Posterior cingulate gyrus (tissue), 11 donors: Measurements from ENCODE around the gene LIPI.
"Not testable (repeated sequence)": the region's sequence is repeated elsewhere in the genome, so short reads cannot be mapped to it uniquely, and the experiment has no call there.

Source experiments
- DNase-seq, 10 donors: peaks; one replicate each; pipeline versions ENCODE4 v3.0.0 to v3.0.0-alpha.2; 2020 to 2021; ENCODE audit warnings: mixed read lengths in 3 of 10
- intact Hi-C: fragments of 100-400 bp; cut with DNase I; formaldehyde crosslinking; loops from one replicate; pipeline ENCODE4 v1.15.1; 2023

The LIPI gene

GRCh38 chr21:14076143-14076806, 134.5 kb downstream of the LIPI start:
- DNase-seq = no peak
- intact Hi-C loops = no loop called here

DNA sequence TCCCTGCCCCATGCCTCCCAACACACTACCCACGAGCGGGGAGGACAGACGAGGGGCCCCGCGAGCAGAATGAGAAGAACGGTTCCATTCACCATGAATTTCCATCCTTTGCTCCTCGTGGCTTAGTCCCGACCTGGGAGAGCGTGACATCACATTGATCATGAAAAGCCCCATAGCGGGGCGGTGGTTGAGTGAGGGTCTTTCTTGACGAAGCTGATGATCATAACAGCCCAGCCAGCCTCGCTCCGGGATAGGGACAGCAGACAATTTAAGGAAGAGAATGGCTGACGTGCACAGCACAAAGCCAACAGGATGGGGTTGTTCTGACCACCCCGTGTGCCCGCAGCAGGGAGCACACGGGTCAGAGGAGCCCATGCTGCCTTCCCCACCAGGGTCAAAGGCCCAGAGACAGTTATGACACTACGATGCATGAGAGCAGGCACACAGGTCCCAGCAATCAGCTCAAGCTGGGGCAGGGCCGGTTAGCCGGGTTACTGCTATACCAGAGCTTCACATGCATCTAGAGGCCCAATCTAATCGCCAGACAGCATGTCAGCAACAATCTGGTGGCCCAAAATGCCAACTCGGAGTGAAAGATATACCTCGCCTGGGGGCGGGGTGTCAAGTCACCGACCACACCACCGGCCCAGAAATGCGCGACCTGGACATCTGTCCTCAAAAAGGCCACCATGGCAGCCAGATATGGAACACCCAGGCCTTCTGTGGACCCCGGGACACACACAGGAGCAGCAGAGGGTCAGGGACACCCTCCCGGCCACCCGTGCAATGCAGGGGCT, 135.2 kb downstream of the LIPI start:
- intact Hi-C loops = no loop called here
- no peak for DNase-seq

DNA sequence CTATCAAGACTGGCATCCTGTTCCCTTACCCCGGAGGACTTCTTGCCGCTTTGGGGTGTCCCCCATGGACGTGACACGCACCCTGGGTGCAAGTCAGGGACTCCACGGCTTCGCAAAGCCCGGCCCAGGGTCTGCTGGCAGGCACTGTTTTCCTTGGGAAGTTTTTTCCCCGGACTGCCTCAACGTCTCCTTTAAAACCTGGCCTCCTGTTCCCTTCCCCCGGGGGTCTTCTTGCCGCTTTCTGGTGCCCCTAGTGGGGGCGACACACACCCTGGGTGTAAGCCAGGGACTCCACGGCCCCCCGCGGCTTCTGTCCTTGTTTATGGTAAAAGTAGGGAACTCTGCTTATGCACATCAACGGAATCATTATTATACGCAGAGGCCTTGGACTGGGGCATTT, 136.6 kb downstream of the LIPI start:
- intact Hi-C loops = no loop called here
- no peak for DNase-seq

DNA sequence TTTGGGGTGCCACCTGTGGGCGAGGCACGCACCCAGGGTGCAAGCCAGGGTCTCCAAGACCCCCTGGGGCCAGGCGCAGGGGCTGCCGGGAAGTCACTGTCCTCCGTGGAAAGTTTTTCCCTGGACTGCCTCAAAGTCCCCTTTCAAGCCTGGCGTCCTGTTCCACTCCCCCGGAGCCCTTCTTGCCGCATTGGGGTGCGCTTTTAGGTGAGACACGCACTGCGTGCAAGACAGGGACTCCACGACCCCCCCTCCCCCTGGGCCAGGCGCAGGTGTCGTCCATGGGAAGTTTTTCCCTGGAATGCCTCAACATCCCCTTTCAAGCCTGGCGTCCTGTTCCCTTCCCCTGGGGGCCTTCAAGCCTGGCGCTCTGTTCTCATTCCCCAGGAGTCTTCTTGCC, 137.1 kb downstream of the LIPI start:
- no peak for DNase-seq
- intact Hi-C loops = no loop called here

- intact Hi-C loops = no loop called here
- DNase-seq = peak in 1 of 10 donors; percentile 77
Measured at GRCh38 chr21:14072761-14073535, 137.8 kb downstream of the LIPI start.

GRCh38 chr21:14071902-14072734, 138.6 kb downstream of the LIPI start:
- intact Hi-C loops = no loop called here
- DNase-seq = peak in 2 of 10 donors; percentile 62 to 82

DNA sequence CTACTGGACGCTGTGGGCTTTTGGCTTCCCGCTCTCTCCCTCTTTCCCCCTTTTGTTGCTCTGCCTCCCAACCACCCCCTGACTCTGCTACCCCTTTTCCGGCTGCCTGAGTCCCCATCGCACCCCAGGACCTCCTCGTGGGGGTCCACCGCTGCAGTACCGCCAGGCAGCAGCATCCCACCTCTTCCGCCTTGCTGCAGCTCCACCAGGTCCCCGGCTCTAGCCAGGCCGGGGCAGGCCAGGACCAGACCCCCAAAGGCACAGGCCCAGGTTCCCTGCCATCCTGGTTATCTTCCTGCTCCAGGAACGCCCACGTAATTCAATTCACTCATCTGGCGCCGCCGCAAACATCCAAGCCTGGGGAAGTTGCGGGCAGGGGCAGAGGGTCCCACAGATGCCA, 139.8 kb downstream of the LIPI start:
- intact Hi-C loops = no loop called here
- peak in 2 of 10 donors; percentile 21 to 70 for DNase-seq

DNA sequence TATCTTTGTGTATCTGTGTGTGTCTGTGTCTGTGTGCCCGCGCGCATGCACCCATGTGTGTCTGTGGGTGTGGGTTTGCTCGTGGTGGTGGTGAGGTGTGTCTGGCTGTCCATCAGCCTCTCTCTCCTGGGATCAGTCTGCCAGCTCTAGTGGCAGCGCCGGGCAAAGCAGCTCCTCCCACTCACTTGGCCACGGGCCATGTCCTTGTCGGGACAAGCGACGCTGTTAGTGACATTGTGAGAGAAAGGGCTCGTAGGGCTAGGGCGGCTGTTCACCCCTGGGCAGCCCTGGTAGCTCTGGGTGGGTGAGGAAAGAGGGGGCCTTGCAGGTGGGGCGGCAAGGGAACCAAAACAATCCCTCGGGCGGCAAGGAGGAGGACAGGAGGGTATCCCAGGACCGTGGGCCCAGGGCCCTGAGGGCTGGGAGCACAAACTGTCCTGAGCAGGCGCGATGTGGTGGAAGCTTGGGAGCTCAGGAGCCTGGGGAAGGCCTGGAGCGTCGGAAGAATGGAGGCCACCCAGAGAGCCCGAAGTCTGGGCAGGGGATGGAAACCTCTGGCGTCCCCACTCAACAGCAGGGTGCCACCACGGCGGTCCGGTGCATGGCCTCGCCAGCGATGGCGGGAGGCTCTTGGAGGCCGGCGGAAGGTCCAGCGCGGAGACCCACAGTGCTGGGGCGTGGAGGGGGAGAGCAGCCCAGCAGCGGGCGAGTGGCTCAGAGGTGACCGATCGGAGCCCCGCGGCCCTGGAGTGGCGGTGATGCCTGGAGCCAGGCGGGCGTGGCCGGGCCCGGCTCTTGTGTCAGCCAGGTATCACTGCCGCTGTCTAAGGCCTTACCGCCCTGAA, 140.5 kb downstream of the LIPI start:
- intact Hi-C loops = no loop called here
- DNase-seq = peak in 4 of 10 donors; percentile 25 to 79 (median 70)

DNA sequence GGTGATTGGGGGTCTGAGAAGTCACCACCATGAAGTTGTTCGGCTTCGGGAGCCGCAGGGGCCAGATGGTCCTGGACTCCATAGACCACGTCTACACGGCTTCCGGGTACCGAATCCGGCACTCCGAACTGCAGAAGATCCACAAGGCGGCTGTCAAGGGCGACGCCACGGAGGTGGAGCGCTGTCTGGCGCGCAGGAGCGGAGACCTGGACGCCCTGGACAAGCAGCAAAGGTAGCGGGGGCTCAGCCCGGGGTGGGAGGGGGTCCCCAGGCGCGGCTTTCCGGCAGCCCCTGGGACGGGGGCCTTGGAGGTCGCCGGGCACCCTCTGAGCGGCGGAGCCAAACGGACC, 146.5 kb downstream of the LIPI start:
- peak in 4 of 10 donors; percentile 5 to 83 (median 40) for DNase-seq
- intact Hi-C loops = no loop called here

DNA sequence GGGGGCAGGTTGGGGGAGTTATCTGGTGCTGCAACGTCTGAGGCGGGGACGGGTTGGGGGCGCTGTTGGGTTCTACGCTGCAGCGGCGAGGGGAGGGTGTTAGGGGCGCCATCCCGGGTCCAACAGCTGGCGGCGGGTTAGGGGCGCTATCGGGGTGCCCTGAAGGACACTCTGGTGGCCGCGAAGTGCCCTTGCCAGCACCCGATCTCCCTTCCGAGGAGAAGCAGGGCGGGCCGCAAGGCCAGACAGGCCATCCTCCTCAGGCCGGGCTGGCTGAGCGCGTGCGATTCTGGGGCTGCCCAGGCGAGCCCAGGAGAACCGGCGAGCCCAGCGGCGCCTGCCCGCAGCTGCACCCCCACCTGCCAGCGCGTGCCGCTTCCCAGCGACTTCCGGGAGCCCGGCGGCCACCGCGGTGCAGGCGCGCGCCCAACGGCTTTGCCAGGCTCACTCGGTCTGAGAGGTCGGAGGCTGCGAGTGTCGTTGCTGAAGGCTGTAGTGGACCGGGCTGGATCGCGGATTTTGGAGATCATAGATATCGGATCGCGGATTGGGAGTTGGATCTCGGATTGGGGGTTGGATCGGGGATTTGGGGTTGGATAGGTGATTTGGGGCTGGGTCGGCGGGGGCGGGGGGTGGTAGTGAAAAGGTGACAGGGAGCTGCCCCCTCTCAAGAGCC, 147.0 kb downstream of the LIPI start:
- intact Hi-C loops = not testable (repeated sequence)
- DNase-seq = peak in 4 of 10 donors; percentile 5 to 80 (median 76)

DNA sequence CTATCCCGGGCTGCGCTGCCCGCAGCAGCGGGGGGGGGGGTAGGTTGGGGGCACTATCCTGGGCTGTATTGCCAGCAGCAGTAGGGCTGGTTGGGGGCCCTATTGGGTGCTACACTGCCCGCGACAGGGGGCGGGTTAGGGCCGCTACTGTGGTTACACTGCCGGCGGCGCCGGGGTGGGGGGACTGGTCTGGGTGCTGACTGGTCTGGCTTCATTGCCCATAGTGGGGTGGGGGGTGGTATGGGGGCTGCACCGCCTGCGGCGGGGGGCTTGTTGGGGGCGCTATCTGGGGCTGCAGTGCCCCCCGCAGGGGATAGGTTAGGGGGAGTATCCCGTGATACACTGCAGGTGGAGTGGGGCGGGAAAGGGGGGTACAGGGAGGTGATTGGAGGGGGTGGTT, 148.1 kb downstream of the LIPI start:
- DNase-seq, intact Hi-C loops: not testable (repeated sequence)

DNA sequence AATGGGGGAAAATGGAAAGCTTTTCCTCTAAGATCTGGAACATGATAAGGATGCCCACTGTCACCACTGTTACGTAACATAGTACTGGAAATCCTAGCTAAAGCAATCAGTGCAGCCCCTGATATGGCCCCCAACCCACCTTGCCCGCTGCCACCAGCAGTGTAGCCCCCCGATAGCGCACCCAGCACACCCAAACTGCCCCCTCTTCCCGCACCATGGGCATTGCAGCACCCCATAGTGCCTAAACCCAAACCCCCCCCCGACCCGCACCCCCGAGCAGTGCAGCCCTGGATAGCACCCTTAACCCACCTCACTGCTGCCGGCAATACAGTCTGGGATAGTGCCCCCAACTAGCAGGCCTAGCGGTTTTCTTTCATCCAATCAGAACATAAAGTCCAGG, 148.9 kb downstream of the LIPI start:
- DNase-seq, intact Hi-C loops: not testable (repeated sequence)

DNA sequence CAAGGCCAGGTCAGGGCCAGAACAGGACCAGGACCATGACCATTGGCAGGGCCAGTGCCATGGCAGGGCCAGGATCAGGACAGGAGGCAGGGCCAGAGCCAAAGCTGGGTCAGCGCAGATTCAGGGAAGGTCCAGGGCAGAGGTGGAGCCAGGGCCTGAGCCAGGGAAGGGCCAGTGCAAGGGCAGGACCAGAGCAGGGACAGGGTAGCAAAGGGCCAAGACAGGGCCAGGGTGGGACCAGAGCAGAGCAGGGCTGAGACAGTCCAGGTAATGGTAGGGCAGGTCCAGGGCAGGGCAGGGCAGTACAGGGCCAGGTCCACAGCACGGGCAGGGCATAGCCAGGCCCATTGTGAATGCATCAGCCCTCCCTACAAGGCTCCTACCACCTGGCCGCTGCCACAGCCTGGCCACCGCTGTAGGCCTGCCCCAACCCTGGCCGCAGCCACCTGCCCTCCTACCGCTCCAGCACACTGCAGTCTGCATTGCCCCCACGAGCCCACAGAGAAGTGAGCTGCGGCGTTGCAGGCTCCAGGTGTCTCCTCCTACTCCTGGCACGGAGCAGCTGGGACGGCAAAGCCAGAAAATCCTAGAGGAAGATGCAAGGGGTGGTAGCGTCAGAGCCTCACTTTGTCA, 151.6 kb downstream of the LIPI start:
- peak in 5 of 10 donors; percentile 6 to 78 (median 68) for DNase-seq
- intact Hi-C loops = not testable (repeated sequence)
